ENCODE data around the gene FGD4. TPM values are rescaled to one million over a fixed set of nuclear protein-coding genes. Genes with fewer than 3 reads are reported as not detected.

FGD4 gene
- total RNA-seq, 4 donors from 2014 or later = 21.4 to 33.0 (median 26.9) TPM

GRCh38 chr12:32445356-32445755 lies 46.0 kb downstream of the FGD4 start:
- DNase-seq (ENCODE audit: extremely low spot score) = no peak
- Histone ChIP-seq H3K4me1 (peaks cover 4 to 15% (median 11%) of the 10 kb centered on the region in 4 donors), H3K4me3 (no peak overlapping the region), H3K27me3 (no peaks in the 10 kb centered on the region), H3K27ac (replicated peaks in 1 of 4) (no peak overlapping the region), H3K9me3 (no peaks in the 10 kb centered on the region), H3K36me3 (no peaks in the 10 kb centered on the region)
- no peak for TF ChIP-seq EP300 (IDR thresholded peaks at IDR 0.05)
- WGBS = 85% methylated on average over 1 of the region's 1 CpG
- intact Hi-C loops (cut with DNase I) = no loop called here

- Histone ChIP-seq H3K9me3 (no peaks in the 10 kb centered on the region), H3K36me3 (no peaks in the 10 kb centered on the region), H3K4me1 (peaks cover 4 to 20% (median 14%) of the 10 kb centered on the region in 4 donors), H3K27ac (replicated peaks in 1 of 4) (no peak overlapping the region), H3K4me3 (no peak overlapping the region), H3K27me3 (no peaks in the 10 kb centered on the region)
- intact Hi-C loops (cut with DNase I) = no loop called here
- 87% methylated on average over 14 of the region's 14 CpGs for WGBS
- TF ChIP-seq POLR2AphosphoS5 (IDR thresholded peaks at IDR 0.05) = no peak
- no peak for TF ChIP-seq CTCF (IDR thresholded peaks at IDR 0.05)
- TF ChIP-seq POLR2A (IDR thresholded peaks at IDR 0.05; ENCODE audit: low read depth) = no peak
- no peak for TF ChIP-seq EP300 (IDR thresholded peaks at IDR 0.05)
- DNase-seq (ENCODE audit: extremely low spot score) = no peak
Observed at GRCh38 chr12:32446316-32447119, 47.2 kb downstream of the FGD4 start.

GRCh38 chr12:32448586-32448985 lies 49.2 kb downstream of the FGD4 start:
- intact Hi-C loops (cut with DNase I) = no loop called here
- H3K4me3 ChIP-seq = no peak overlapping the region
- peaks cover 8 to 24% (median 18%) of the 10 kb centered on the region in 4 donors for H3K4me1 ChIP-seq
- TF ChIP-seq POLR2AphosphoS5 (IDR thresholded peaks at IDR 0.05) = no peak
- no peak for TF ChIP-seq EP300 (IDR thresholded peaks at IDR 0.05)
- no peak for TF ChIP-seq POLR2A (IDR thresholded peaks at IDR 0.05; ENCODE audit: low read depth)
- no peak for TF ChIP-seq CTCF (IDR thresholded peaks at IDR 0.05)
- DNase-seq (ENCODE audit: extremely low spot score) = no peak
- no peaks in the 10 kb centered on the region for H3K27me3 ChIP-seq
- 83% methylated on average over 6 of the region's 6 CpGs for WGBS
- no peaks in the 10 kb centered on the region for H3K9me3 ChIP-seq
- no peak overlapping the region for H3K27ac ChIP-seq (replicated peaks in 1 of 4)
- H3K36me3 ChIP-seq = no peaks in the 10 kb centered on the region

GRCh38 chr12:32450363-32450762 lies 51.0 kb downstream of the FGD4 start:
- Histone ChIP-seq H3K4me3 (no peak overlapping the region), H3K36me3 (no peaks in the 10 kb centered on the region), H3K4me1 (peaks cover 18 to 36% (median 27%) of the 10 kb centered on the region in 4 donors), H3K9me3 (no peaks in the 10 kb centered on the region), H3K27me3 (no peaks in the 10 kb centered on the region), H3K27ac (replicated peaks in 1 of 4) (no peak overlapping the region)
- no peak for DNase-seq (ENCODE audit: extremely low spot score)
- WGBS = 86% methylated on average over 2 of the region's 2 CpGs
- TF ChIP-seq POLR2AphosphoS5 (IDR thresholded peaks at IDR 0.05) = no peak
- TF ChIP-seq CTCF (IDR thresholded peaks at IDR 0.05) = no peak
- no peak for TF ChIP-seq EP300 (IDR thresholded peaks at IDR 0.05)
- no peak for TF ChIP-seq POLR2A (IDR thresholded peaks at IDR 0.05; ENCODE audit: low read depth)
- intact Hi-C loops (cut with DNase I) = loop anchor here (5.0 to 10.0 kb wide), 4 partner anchors 53 to 304 kb away; partner anchors contain the start of genes FGD4 and YARS2

- no peaks in the 10 kb centered on the region for H3K36me3 ChIP-seq
- H3K9me3 ChIP-seq = no peaks in the 10 kb centered on the region
- peaks cover 18 to 38% (median 29%) of the 10 kb centered on the region in 4 donors for H3K4me1 ChIP-seq
- DNase-seq (ENCODE audit: extremely low spot score) = no peak
- WGBS = 79% methylated on average over 1 of the region's 1 CpG
- H3K27ac ChIP-seq (replicated peaks in 1 of 4) = no peak overlapping the region
- TF ChIP-seq EP300 (IDR thresholded peaks at IDR 0.05) = no peak
- no peak for TF ChIP-seq POLR2AphosphoS5 (IDR thresholded peaks at IDR 0.05)
- TF ChIP-seq CTCF (IDR thresholded peaks at IDR 0.05) = no peak
- TF ChIP-seq POLR2A (IDR thresholded peaks at IDR 0.05; ENCODE audit: low read depth) = no peak
- no peak overlapping the region for H3K4me3 ChIP-seq
- intact Hi-C loops (cut with DNase I) = loop anchor here (5.0 to 10.0 kb wide), 4 partner anchors 53 to 304 kb away; partner anchors contain the start of genes FGD4 and YARS2
- no peaks in the 10 kb centered on the region for H3K27me3 ChIP-seq
Observed at GRCh38 chr12:32450768-32451167, 51.4 kb downstream of the FGD4 start.
